PC-9 (cell line): ENCODE measurements around the gene RBAK.

Source experiments
- EZH2 ChIP-seq: fragments of 200-600 bp; sonication (generic); IDR thresholded peaks from 2 replicates; pipeline ENCODE4 v1.8.0; 2017; ENCODE audit warnings: antibody characterized with exemption, low read depth
- TF ChIP-seq, protein P1 (sequence below): fragments of 200-600 bp; sonication (generic); conservative IDR thresholded peaks from 2 replicates; pipeline ENCODE4 v1.6.1; 2017; ENCODE audit warnings: mixed run types, antibody characterized with exemption, mild to moderate bottlenecking, moderate library complexity

DNA sequence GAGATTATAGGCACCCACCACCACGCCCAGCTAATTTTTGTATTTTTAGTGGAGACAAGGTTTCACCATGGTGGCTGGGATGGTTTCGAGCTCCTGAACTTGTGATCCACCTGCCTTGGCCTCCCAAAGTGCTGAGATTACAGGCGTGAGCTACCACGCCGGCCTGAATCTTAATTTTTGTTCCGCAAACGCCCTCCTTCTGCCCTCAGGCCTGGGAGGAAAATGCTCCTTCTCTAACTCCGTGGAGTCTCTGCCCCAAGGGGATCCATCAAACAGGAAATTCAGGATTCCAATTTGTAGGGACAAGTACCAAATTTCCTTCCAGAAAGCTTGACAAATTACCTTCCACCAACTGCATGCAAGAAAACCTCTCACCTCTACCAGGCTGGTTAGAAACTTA is 43.2 kb downstream of the RBAK start:
- TF ChIP-seq, protein P1, sequence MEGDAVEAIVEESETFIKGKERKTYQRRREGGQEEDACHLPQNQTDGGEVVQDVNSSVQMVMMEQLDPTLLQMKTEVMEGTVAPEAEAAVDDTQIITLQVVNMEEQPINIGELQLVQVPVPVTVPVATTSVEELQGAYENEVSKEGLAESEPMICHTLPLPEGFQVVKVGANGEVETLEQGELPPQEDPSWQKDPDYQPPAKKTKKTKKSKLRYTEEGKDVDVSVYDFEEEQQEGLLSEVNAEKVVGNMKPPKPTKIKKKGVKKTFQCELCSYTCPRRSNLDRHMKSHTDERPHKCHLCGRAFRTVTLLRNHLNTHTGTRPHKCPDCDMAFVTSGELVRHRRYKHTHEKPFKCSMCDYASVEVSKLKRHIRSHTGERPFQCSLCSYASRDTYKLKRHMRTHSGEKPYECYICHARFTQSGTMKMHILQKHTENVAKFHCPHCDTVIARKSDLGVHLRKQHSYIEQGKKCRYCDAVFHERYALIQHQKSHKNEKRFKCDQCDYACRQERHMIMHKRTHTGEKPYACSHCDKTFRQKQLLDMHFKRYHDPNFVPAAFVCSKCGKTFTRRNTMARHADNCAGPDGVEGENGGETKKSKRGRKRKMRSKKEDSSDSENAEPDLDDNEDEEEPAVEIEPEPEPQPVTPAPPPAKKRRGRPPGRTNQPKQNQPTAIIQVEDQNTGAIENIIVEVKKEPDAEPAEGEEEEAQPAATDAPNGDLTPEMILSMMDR: no peak
- no peak for TF ChIP-seq EZH2
